HepG2 (cell line): ENCODE results near the gene CCDC38. TPM values are rescaled to one million over a fixed set of nuclear protein-coding genes. Genes with fewer than 3 reads are reported as not detected.

Experiments
- ARNTL ChIP-seq: sonication (generic); formaldehyde crosslinking; IDR thresholded peaks from 2 replicates; pipeline ENCODE4 v1.4.0; 2020; ENCODE audit warnings: mild to moderate bottlenecking, missing genetic modification reagents
- FOXK2 ChIP-seq: fragments of 450-650 bp; IDR thresholded peaks from 2 replicates; pipeline ENCODE4 v1.6.1; 2016
- PAXIP1 ChIP-seq: sonication (generic); formaldehyde crosslinking; conservative IDR thresholded peaks from 2 replicates; pipeline ENCODE4 v1.4.0; 2020; ENCODE audit warnings: mild to moderate bottlenecking, missing genetic modification reagents, moderate library complexity
- TERF1 ChIP-seq: sonication (generic); formaldehyde crosslinking; IDR thresholded peaks from 2 replicates; pipeline ENCODE4 v1.8.0; 2022; ENCODE audit warnings: mild to moderate bottlenecking, missing genetic modification reagents, moderate library complexity
- TRAFD1 ChIP-seq: sonication (generic); formaldehyde crosslinking; IDR thresholded peaks from 2 replicates; pipeline ENCODE4 v1.5.1; 2020; ENCODE audit warnings: missing genetic modification reagents, mild to moderate bottlenecking, borderline replicate concordance
- ZFP37 ChIP-seq: sonication (generic); formaldehyde crosslinking; IDR thresholded peaks from 2 replicates; pipeline ENCODE4 v1.4.0; 2020; ENCODE audit warnings: missing genetic modification reagents, borderline replicate concordance
- ZNF101 ChIP-seq: sonication (generic); formaldehyde crosslinking; IDR thresholded peaks from 2 replicates; pipeline ENCODE4 v1.4.0; 2020; ENCODE audit warnings: mild to moderate bottlenecking, low read depth, missing genetic modification reagents, borderline replicate concordance
- ZNF335 ChIP-seq: sonication (generic); formaldehyde crosslinking; IDR thresholded peaks from 2 replicates; pipeline ENCODE4 v1.4.0; 2020; ENCODE audit warnings: missing genetic modification reagents
- ZNF451 ChIP-seq: sonication (generic); formaldehyde crosslinking; IDR thresholded peaks from 2 replicates; pipeline ENCODE4 v1.5.0; 2020; ENCODE audit warnings: mild to moderate bottlenecking, missing genetic modification reagents
- ZNF484 ChIP-seq: sonication (generic); formaldehyde crosslinking; IDR thresholded peaks from 2 replicates; pipeline ENCODE4 v1.5.1; 2020; ENCODE audit warnings: mild to moderate bottlenecking, low read depth, missing genetic modification reagents, borderline replicate concordance
- ZNF557 ChIP-seq: sonication (generic); formaldehyde crosslinking; IDR thresholded peaks from 2 replicates; pipeline ENCODE4 v1.4.0; 2020; ENCODE audit warnings: missing genetic modification reagents
- ZNF572 ChIP-seq: sonication (generic); formaldehyde crosslinking; IDR thresholded peaks from 2 replicates; pipeline ENCODE4 v1.5.1; 2020; ENCODE audit warnings: mild to moderate bottlenecking, missing genetic modification reagents
- polyA plus RNA-seq, 8 experiments: library from polyadenylated mRNA; depleted of rRNA in 3 of 8; stranded (reverse) in 7 of 8; unstranded in 1 of 8; fragments of >200 nt; fragmentation: Illumina TruSeq in 4 of 8; extraction: Trizol in 4 of 8; gene quantifications; 2 replicates each; pipeline versions ENCODE4 v1.2.1 to v1.2.3, GENCODE V29; 2011 to 2016; ENCODE audit warnings: low read depth in 4 of 8, missing spikeins in 1 of 8, mixed read lengths in 1 of 8; ENCODE audit not compliant: insufficient read depth in 1 of 8
- total RNA-seq, 5 experiments: library from RNA; depleted of rRNA; stranded (reverse); fragments of >200 nt; fragmentation: Illumina TruSeq; extraction: Trizol; gene quantifications; 2 replicates each; pipeline ENCODE4 v1.2.3, GENCODE V29; 2016; ENCODE audit warnings: low read depth in 1 of 5
- TF ChIP-seq, protein P1 (sequence below): sonication (generic); formaldehyde crosslinking; IDR thresholded peaks from 2 replicates; pipeline ENCODE4 v1.8.0; 2022; ENCODE audit warnings: missing genetic modification reagents, mild to moderate bottlenecking, inconsistent platforms, borderline replicate concordance
- TF ChIP-seq, protein P2 (sequence below): sonication (generic); formaldehyde crosslinking; IDR thresholded peaks from 2 replicates; pipeline ENCODE4 v1.5.0; 2020; ENCODE audit warnings: missing genetic modification reagents, mild to moderate bottlenecking, borderline replicate concordance
- TF ChIP-seq, protein P3 (sequence below): sonication (generic); formaldehyde crosslinking; IDR thresholded peaks from 2 replicates; pipeline ENCODE4 v1.8.1; 2023; ENCODE audit warnings: missing genetic modification reagents, inconsistent platforms, borderline replicate concordance
- TF ChIP-seq, protein P4 (sequence below): sonication (generic); formaldehyde crosslinking; IDR thresholded peaks from 2 replicates; pipeline ENCODE4 v1.5.1; 2020; ENCODE audit warnings: mild to moderate bottlenecking, moderate library complexity, missing genetic modification reagents

Gene CCDC38
- total and polyA plus RNA-seq, 2 of the 13 experiments (the other 11 are each of a cell fraction or from before 2014, with no cell fraction given), result 0.24 to 0.32 TPM

- TF ChIP-seq, protein P1, sequence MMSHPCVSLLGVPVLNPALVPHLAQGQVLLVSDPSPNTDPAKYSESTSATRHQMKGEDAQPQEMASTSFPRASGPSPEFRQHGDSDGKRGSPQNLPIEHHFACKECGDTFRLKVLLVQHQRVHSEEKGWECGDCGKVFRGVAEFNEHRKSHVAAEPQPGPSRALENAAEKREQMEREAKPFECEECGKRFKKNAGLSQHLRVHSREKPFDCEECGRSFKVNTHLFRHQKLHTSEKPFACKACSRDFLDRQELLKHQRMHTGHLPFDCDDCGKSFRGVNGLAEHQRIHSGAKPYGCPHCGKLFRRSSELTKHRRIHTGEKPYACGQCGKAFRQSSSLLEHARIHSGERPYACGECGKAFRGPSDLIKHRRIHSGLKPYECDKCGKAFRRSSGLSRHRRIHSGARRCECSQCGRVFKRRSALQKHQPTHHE (CRISPR knock-in tag), result 0 out of 2 replicates have a peak, but pooled peaks have one; percentile 40
- TF ChIP-seq TRAFD1 (CRISPR knock-in tag) (0 out of 2 replicates have a peak, but pooled peaks have one; percentile 18), ZNF335 (CRISPR knock-in tag) (0 out of 2 replicates have a peak, but pooled peaks have one; percentile 34), FOXK2 (0 out of 2 replicates have a peak, but pooled peaks have one; percentile 12), ZNF572 (CRISPR knock-in tag) (no peak), ZNF451 (CRISPR knock-in tag) (no peak; the same call in 1 of the 2 replicates), PAXIP1 (peak; percentile 89), ZNF557 (no peak), TERF1 (CRISPR knock-in tag) (no peak), ZNF484 (no peak), ZFP37 (CRISPR knock-in tag) (peak; percentile 82; the same call in 1 of the 2 replicates), ARNTL (CRISPR knock-in tag) (peak; percentile 55; the same call in 1 of the 2 replicates), ZNF101 (CRISPR knock-in tag) (no peak)
- TF ChIP-seq, protein P2, sequence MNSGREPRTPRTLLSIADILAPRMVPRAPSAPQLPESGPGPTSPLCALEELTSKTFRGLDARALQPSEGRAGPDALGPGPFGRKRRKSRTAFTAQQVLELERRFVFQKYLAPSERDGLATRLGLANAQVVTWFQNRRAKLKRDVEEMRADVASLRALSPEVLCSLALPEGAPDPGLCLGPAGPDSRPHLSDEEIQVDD (CRISPR knock-in tag), result no peak
- TF ChIP-seq, protein P3, sequence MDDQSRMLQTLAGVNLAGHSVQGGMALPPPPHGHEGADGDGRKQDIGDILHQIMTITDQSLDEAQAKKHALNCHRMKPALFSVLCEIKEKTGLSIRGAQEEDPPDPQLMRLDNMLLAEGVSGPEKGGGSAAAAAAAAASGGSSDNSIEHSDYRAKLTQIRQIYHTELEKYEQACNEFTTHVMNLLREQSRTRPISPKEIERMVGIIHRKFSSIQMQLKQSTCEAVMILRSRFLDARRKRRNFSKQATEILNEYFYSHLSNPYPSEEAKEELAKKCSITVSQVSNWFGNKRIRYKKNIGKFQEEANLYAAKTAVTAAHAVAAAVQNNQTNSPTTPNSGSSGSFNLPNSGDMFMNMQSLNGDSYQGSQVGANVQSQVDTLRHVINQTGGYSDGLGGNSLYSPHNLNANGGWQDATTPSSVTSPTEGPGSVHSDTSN (CRISPR knock-in tag), result no peak
- TF ChIP-seq, protein P4, sequence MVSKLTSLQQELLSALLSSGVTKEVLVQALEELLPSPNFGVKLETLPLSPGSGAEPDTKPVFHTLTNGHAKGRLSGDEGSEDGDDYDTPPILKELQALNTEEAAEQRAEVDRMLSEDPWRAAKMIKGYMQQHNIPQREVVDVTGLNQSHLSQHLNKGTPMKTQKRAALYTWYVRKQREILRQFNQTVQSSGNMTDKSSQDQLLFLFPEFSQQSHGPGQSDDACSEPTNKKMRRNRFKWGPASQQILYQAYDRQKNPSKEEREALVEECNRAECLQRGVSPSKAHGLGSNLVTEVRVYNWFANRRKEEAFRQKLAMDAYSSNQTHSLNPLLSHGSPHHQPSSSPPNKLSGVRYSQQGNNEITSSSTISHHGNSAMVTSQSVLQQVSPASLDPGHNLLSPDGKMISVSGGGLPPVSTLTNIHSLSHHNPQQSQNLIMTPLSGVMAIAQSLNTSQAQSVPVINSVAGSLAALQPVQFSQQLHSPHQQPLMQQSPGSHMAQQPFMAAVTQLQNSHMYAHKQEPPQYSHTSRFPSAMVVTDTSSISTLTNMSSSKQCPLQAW (CRISPR knock-in tag), result peak; percentile 26; the same call in 1 of the 2 replicates
These were observed 24.0 kb upstream of the CCDC38 start (continued) for GRCh38 chr12:95966287-95966870.
